HUES6 (cell line): ENCODE measurements around the gene SNX2.

ENCODE experiments used
- H3K27ac ChIP-seq: 2 replicates; pipeline ENCODE4 v1.7.0; 2013; ENCODE audit warnings: low read depth, mild to moderate bottlenecking, low read length, inconsistent platforms
- H3K27me3 ChIP-seq: 2 replicates; pipeline ENCODE4 v1.6.1; 2013; ENCODE audit warnings: low read length; ENCODE audit not compliant: control insufficient read depth, insufficient read depth
- H3K36me3 ChIP-seq: 2 replicates; pipeline ENCODE4 v1.6.1; 2013; ENCODE audit warnings: low read length; ENCODE audit not compliant: control insufficient read depth, insufficient read depth
- H3K4me1 ChIP-seq: 2 replicates; pipeline ENCODE4 v1.6.1; 2013; ENCODE audit warnings: low read length; ENCODE audit not compliant: control insufficient read depth, insufficient read depth
- H3K4me3 ChIP-seq: 2 replicates; pipeline ENCODE4 v1.5.1; 2013; ENCODE audit warnings: low read depth, low read length
- H3K9ac ChIP-seq: one replicate; pipeline ENCODE4 v1.6.1; 2013; ENCODE audit warnings: mild to moderate bottlenecking, low read length
- H3K9me3 ChIP-seq: 2 replicates; pipeline ENCODE4 v1.6.1; 2013; ENCODE audit warnings: low read depth, low read length; ENCODE audit not compliant: control insufficient read depth, insufficient read depth

Gene SNX2

DNA sequence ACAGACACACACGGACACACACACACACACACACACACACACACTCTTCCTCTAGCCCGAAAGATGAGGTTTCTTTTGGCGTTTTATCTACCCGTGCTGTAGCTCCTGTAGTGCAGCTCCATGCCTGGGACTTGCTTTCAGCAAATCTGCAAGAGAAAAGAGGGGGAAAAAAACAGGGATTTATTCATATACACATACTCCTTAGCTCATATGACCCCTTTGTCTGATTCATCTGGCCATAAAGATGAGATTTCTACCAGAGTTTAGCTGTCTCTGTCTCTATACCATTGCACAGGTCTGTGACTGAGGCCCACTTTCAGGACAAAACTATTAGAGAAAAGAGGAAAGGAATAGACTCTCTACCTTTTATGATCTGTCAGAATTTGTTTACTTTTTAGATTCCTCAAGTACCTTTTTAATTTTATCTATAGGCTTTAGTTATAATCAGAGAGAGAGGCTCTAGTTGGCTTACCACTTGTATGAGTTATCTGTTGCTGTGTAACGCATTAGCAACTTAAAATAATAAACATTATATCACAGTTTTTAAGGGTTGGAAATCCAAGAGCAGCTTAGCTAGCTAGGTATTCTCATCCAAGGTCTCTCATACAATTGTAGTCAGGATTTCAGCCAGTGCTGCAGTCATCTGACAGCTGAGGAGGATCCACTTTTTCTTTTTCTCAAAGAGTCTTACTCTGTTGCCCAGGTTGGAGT is 14.7 kb downstream of the SNX2 start:
- Histone ChIP-seq H3K36me3 (no peaks in the 10 kb centered on the region; the same call in 1 of the 2 replicates), H3K4me3 (no peak overlapping the region), H3K4me1 (no peaks in the 10 kb centered on the region; the same call in 1 of the 2 replicates), H3K27ac (no peak overlapping the region), H3K9me3 (peaks cover 14% of the 10 kb centered on the region; the same call in 1 of the 2 replicates), H3K27me3 (no peaks in the 10 kb centered on the region), H3K9ac (no peak overlapping the region)

DNA sequence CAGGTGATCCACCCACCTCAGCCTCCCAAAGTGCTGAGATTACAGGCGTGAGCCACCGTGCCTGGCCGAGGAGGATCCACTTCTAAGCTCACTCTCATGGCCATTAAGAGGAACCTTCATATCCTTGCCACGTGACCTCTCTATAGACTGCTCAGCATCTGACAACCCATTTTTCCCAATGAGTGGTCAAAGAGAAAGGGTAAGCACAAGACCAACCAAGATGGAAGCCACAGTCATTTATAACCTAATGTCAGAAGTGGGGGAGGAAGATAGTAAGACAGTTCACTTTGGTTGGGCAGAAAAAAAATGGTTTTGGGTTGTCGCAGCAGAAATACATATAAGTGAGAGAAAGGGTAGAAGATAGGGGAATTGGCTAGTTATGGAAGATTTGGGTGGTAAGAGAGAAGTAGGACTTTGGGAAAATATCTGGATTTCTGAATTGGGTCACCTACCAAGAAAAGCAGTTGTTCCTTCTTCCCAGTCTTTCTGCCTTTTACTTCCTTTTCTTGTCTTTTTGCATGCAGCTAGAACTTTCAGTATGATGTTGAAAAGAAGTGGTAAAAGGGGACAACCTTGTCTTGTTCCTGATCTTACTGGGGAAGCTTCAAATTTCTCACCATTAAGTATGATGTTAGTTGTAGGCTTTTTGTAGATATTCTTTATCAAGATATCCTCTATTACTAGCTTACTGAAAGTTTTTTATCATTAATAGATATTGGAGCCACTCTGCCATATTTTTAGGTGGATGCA is 15.6 kb downstream of the SNX2 start:
- H3K27me3 ChIP-seq = no peaks in the 10 kb centered on the region
- no peaks in the 10 kb centered on the region; the same call in 1 of the 2 replicates for H3K4me1 ChIP-seq
- no peak overlapping the region for H3K27ac ChIP-seq
- no peak overlapping the region for H3K4me3 ChIP-seq
- H3K36me3 ChIP-seq = peaks cover 4% of the 10 kb centered on the region; the same call in 1 of the 2 replicates
- H3K9ac ChIP-seq = no peak overlapping the region
- peaks cover 8% of the 10 kb centered on the region; the same call in 1 of the 2 replicates for H3K9me3 ChIP-seq

DNA sequence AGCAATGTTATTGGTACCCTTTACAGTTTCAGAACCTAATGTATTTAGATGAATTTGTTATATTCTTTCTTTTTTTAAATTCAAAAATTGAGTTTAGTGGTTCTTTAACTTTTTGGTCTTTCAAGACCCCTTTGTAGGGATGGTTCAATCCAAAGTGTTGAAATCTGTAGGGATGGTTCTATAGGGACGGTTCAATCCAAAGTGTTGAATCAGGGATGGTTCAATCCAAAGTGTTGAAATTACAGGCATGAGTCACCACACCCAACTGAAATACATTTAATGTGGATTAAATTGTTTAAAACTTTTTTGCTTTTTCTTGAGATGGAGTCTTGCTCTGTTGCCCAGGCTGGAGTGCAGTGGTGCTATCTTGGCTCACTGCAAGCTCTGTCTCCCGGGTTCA is 30.6 kb downstream of the SNX2 start:
- Histone ChIP-seq H3K9me3 (no peaks in the 10 kb centered on the region), H3K36me3 (peaks cover 52% of the 10 kb centered on the region), H3K9ac (no peak overlapping the region), H3K4me1 (peaks cover 16% of the 10 kb centered on the region), H3K27me3 (no peaks in the 10 kb centered on the region), H3K4me3 (no peak overlapping the region), H3K27ac (no peak overlapping the region)

DNA sequence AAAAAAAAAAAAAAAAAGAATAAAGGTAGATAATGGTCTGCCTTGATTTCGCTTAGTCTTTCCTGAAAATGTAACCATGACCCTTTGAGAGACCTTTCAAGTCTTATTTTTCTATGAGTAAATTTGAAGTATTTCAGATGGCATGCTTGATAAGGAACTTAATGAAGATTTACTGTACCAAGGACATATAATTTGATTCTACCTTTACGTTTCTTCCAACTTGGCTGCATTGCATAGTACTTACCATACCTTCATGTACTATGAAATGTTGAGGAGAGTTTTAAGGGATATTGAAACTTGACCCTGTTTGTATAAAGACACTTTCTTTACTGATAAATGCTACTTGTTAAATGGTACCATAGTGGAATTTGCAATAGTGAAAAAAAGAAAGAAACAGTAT is 35.5 kb downstream of the SNX2 start:
- H3K4me3 ChIP-seq = no peak overlapping the region
- H3K9me3 ChIP-seq = no peaks in the 10 kb centered on the region
- no peak overlapping the region for H3K27ac ChIP-seq
- H3K27me3 ChIP-seq = no peaks in the 10 kb centered on the region
- H3K9ac ChIP-seq = no peak overlapping the region
- H3K36me3 ChIP-seq = peaks cover 22% of the 10 kb centered on the region
- H3K4me1 ChIP-seq = peaks cover 13% of the 10 kb centered on the region

DNA sequence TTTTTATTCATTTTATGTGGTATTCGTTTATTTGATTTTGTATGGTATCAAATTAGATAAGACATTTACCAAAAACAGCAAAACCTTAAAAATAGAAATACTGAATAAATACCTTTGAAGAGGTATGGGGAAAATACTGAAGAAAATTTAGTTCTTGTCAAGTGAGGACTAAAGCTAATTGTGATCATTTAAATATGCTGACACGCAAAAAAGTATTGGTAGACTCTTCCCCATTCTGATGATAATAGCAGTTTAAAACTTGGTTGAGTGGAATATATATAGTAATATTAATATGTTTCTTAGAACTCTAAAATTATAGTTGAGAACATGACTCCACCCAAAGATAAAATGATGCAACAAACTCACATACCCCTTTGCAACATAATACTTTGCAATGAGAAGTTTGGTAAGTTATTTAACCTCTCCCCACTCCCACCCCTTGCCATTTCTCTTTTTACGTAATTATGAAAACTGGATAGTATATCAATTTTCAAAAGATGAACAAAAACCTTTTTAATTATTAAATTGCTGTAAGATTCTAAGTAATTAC is 40.4 kb downstream of the SNX2 start:
- H3K27ac ChIP-seq = no peak overlapping the region
- H3K27me3 ChIP-seq = no peaks in the 10 kb centered on the region
- H3K9me3 ChIP-seq = no peaks in the 10 kb centered on the region
- H3K4me3 ChIP-seq = no peak overlapping the region
- peaks cover 8% of the 10 kb centered on the region for H3K4me1 ChIP-seq
- no peak overlapping the region for H3K9ac ChIP-seq
- H3K36me3 ChIP-seq = peaks cover 22% of the 10 kb centered on the region

DNA sequence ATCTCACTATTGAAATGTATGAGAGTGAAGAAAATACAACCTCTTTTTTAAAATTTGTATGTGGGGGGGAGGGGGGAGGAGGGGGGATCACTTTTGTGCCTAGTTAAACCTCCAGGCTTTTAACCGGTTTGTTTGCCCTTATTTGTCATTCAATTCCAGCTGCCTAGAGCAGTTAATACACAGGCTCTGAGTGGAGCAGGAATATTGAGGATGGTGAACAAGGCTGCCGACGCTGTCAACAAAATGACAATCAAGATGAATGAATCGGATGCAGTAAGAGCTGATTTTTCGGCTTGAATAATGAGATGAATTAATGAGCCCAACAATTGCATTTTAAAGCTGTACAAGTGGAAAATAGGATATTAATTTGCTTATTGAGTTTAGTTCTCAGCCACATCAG is 41.9 kb downstream of the SNX2 start:
- Histone ChIP-seq H3K4me3 (no peak overlapping the region), H3K4me1 (peaks cover 5% of the 10 kb centered on the region), H3K27me3 (no peaks in the 10 kb centered on the region), H3K36me3 (peaks cover 24% of the 10 kb centered on the region), H3K9ac (no peak overlapping the region), H3K27ac (no peak overlapping the region), H3K9me3 (no peaks in the 10 kb centered on the region)

DNA sequence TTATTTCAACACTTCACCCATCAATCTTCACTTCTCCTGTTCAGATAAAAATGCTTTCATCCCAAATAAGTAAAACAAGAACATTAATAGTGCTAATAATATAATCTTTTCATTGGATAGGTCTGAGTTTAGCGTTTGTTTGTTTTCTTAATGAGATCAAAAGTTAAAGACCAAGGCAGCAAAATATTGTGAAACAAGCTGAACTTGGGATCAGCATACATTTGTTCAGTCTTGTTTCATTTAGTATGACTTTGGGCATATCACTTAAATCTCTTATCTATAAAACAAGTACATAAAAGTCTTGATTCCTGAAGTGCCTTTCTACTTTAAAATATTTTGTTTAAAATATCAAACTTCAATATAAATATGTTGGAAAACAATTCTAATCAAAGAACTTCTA is 57.1 kb downstream of the SNX2 start:
- no peak overlapping the region for H3K9ac ChIP-seq
- H3K9me3 ChIP-seq = no peaks in the 10 kb centered on the region
- no peaks in the 10 kb centered on the region for H3K4me1 ChIP-seq
- no peak overlapping the region for H3K27ac ChIP-seq
- H3K4me3 ChIP-seq = no peak overlapping the region
- peaks cover 27% of the 10 kb centered on the region for H3K36me3 ChIP-seq
- no peaks in the 10 kb centered on the region for H3K27me3 ChIP-seq

DNA sequence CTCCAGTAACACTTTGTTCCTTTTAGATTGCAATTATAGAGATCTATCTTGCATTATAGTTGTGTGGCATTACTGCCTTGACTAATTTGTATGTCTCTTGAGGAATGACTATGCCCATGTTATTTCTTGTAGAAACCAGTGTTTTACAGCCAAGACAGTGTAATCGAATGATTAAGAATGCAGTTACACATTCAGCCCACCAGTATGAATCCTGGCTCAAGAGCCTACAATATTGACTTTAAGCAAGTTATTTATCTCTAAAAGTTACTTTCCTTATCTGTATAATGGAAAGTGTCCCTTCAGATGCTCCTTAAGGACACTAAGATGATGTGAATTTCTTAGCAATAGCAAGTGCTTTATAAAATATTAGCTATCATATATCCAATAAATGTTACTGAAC is 60.8 kb downstream of the SNX2 start:
- Histone ChIP-seq H3K9ac (no peak overlapping the region), H3K27me3 (no peaks in the 10 kb centered on the region), H3K36me3 (0 out of 2 replicates have a peak, but pooled peaks cover 3% of the 10 kb centered on the region), H3K27ac (no peak overlapping the region), H3K4me3 (no peak overlapping the region), H3K4me1 (no peaks in the 10 kb centered on the region), H3K9me3 (no peaks in the 10 kb centered on the region)

DNA sequence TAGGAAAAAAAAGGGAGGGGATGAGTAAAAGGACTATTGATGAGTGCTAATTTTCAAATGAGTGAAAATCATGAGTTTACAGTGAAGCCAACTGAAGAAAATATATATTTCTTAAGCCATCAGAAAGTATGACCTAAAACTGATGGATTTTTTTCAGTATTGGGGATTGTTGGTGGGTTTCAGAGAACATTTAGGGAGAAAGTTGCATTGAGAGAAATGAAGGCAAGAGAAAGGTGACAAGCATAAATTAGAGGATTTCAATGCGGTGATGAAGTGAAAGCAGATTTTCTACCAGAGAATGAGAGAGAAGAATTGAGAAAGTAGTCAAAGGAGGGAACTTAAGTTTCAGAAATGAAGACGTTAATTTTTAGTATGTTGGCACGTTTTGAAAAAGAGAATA is 62.1 kb downstream of the SNX2 start:
- no peak overlapping the region for H3K27ac ChIP-seq

DNA sequence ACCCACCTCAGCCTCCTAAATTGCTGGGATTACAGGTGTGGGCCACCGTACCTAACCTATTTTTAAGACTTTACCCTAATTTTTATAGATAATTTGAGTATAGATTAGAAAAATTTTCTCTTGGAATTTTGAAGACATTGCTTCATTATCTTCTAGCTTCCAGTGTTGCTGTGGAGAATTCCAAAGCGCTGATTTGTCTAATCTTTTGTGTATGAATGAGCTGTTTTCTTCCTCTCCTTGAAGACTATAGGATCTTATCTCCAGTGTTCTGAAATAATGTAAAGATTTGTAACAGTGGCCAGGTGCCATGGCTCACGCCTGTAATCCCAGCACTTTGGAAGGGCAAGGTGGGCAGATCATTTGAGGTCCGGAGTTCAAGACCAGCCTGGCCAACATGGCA is 64.9 kb downstream of the SNX2 start:
- Histone ChIP-seq H3K4me1 (peaks cover 7% of the 10 kb centered on the region), H3K9ac (no peak overlapping the region), H3K36me3 (no peaks in the 10 kb centered on the region), H3K4me3 (no peak overlapping the region), H3K9me3 (no peaks in the 10 kb centered on the region), H3K27me3 (peaks cover 8% of the 10 kb centered on the region; the same call in 1 of the 2 replicates), H3K27ac (no peak overlapping the region)

More for the DNA sequence above, 62.1 kb downstream of the SNX2 start:
- Histone ChIP-seq H3K4me1 (no peaks in the 10 kb centered on the region), H3K36me3 (no peaks in the 10 kb centered on the region), H3K9ac (no peak overlapping the region), H3K4me3 (no peak overlapping the region), H3K27me3 (no peaks in the 10 kb centered on the region), H3K9me3 (no peaks in the 10 kb centered on the region)

DNA sequence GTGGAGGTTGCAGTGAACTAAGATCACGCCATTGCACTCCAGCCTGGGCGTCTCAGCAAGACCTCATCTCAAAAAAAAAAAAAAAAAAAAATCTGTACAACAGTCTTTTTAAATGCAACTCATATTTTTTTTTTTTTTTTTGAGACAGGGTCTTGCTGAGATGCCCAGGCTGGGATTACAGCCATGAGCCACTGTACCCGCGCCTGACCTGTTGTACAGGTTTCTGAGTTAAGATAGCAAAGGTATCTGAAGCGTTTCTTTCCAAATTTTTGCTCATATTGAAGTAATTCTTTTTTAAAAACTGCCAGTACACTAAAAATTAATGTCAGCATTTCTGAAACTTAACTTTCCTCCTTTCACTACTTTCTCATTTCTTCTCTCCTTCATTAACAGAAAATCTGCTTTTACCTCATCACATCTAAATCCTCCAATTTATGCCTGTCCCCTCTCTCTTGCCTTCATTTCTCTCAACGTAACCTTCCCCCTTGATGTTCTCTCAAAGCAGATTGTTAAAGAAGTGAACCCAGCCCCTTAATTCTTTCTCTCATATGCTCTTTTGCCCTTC is 67.2 kb downstream of the SNX2 start:
- Histone ChIP-seq H3K27ac (no peak overlapping the region), H3K4me3 (no peak overlapping the region), H3K9ac (no peak overlapping the region), H3K27me3 (peaks cover 9% of the 10 kb centered on the region; the same call in 1 of the 2 replicates), H3K9me3 (no peaks in the 10 kb centered on the region), H3K4me1 (peaks cover 19% of the 10 kb centered on the region), H3K36me3 (no peaks in the 10 kb centered on the region)
